SK-N-MC (cell line): Measurements from ENCODE around the gene PDE4D.

ENCODE experiments used
- FOXP2 ChIP-seq: optimal IDR thresholded peaks from 2 replicates; pipeline ENCODE3; 2011; ENCODE audit warnings: mild to moderate bottlenecking, moderate library complexity; ENCODE audit not compliant: insufficient read depth; ENCODE audit errors: extremely low read length, control extremely low read depth
- POLR2AphosphoS5 ChIP-seq: IDR thresholded peaks from 2 replicates; pipeline ENCODE4 v1.6.1; 2012; ENCODE audit warnings: mild to moderate bottlenecking, low read depth, low read length, borderline replicate concordance

GRCh38 chr5:59179704-59180103 lies 713.8 kb downstream of the PDE4D start:
- TF ChIP-seq FOXP2 (no peak), POLR2AphosphoS5 (no peak)
